Endothelial cell of umbilical vein (primary cell): ENCODE measurements around the gene KCNIP1. TPM values are rescaled to one million over a fixed set of nuclear protein-coding genes. Genes with fewer than 3 reads are reported as not detected.

Experiments used
- BruUV-seq: library from RNA; stranded (reverse); fragments of 400-500 nt; replicated peaks from 2 replicates; lab custom pipeline; 2021; lab: Mats Ljungman, UMichigan
- CTCF ChIA-PET: fragments of 300-600, 350-600 bp; sonication (Branson Sonifier 250); formaldehyde crosslinking; loops from one replicate; lab custom pipeline; 2021; ENCODE audit warnings: antibody characterized with exemption, inconsistent platforms; lab: Charles Lee
- POLR2A ChIA-PET: fragments of 300-600, 350-600 bp; sonication (Branson Sonifier 250); formaldehyde crosslinking; loops from one replicate; lab custom pipeline; 2021; ENCODE audit warnings: antibody characterized with exemption, inconsistent platforms; lab: Charles Lee
- DNase-seq: peaks from one replicate; pipeline ENCODE4 v3.0.0-alpha.2; 2011; ENCODE audit warnings: low read depth, low spot score
- FAIRE-seq: peaks from 2 replicates; lab custom pipeline; 2011; peaks lifted over from hg19 to GRCh38; lab: Jason Lieb, UNC
- H2AFZ ChIP-seq: 2 replicates; pipeline ENCODE4 v1.6.0; 2012; ENCODE audit warnings: low read depth, low read length, control low read depth, inconsistent platforms
- H3K27ac ChIP-seq: 2 replicates; pipeline ENCODE4 v1.5.1; 2011; ENCODE audit warnings: low read depth, mild to moderate bottlenecking, control low read depth, low read length, moderate library complexity; ENCODE audit not compliant: insufficient read depth
- H3K27me3 ChIP-seq, 2 experiments: 2 replicates each; pipeline versions ENCODE4 v1.6.0 to v1.6.1; 2011; ENCODE audit warnings: low read length in 2 of 2, mixed read lengths in 1 of 2; ENCODE audit not compliant: control insufficient read depth in 2 of 2, insufficient read depth in 2 of 2
- H3K36me3 ChIP-seq, 2 experiments: 2 replicates in 1 of 2; 3 replicates in 1 of 2; pipeline ENCODE4 v1.5.1; 2011; ENCODE audit warnings: low read length in 2 of 2, mild to moderate bottlenecking in 1 of 2, moderate library complexity in 1 of 2; ENCODE audit not compliant: control insufficient read depth in 2 of 2, insufficient read depth in 2 of 2; ENCODE audit errors: extremely low read depth in 1 of 2
- H3K4me1 ChIP-seq: 3 replicates; pipeline ENCODE4 v1.5.1; 2011; ENCODE audit warnings: mild to moderate bottlenecking, low read length; ENCODE audit not compliant: control insufficient read depth, insufficient read depth; ENCODE audit errors: extremely low read depth
- H3K4me2 ChIP-seq: 2 replicates; pipeline ENCODE4 v1.6.1; 2011; ENCODE audit warnings: low read length, control low read depth, mixed read lengths; ENCODE audit not compliant: insufficient read depth
- H3K4me3 ChIP-seq, 3 experiments: fragments of 200-600 bp in 1 of 3; sonication (generic), shearing (Covaris generic) in 1 of 3; replicated peaks in 1 of 3; 2 replicates each; pipeline ENCODE4 v1.5.1; 2011 to 2016; ENCODE audit warnings: control low read depth in 3 of 3, low read length in 3 of 3, mild to moderate bottlenecking in 2 of 3, inconsistent platforms in 1 of 3, low read depth in 1 of 3, moderate library complexity in 1 of 3; ENCODE audit not compliant: insufficient read depth in 1 of 3
- H3K79me2 ChIP-seq: 2 replicates; pipeline ENCODE4 v1.6.0; 2012; ENCODE audit warnings: low read length, inconsistent platforms; ENCODE audit not compliant: control insufficient read depth, insufficient read depth
- H3K9ac ChIP-seq: replicated peaks from 2 replicates; pipeline ENCODE3; 2011; ENCODE audit warnings: low read length, control low read depth; ENCODE audit not compliant: insufficient read depth; ENCODE audit errors: extremely low read depth
- H3K9me1 ChIP-seq: replicated peaks from 3 replicates; pipeline ENCODE4 v1.6.0; 2011; ENCODE audit warnings: mild to moderate bottlenecking, low read length; ENCODE audit not compliant: control insufficient read depth, insufficient read depth; ENCODE audit errors: extremely low read depth
- H3K9me3 ChIP-seq: replicated peaks from 2 replicates; pipeline ENCODE4 v1.5.1; 2012; ENCODE audit warnings: low read length, inconsistent platforms; ENCODE audit not compliant: control insufficient read depth, insufficient read depth
- H4K20me1 ChIP-seq: replicated peaks from 2 replicates; pipeline ENCODE3; 2011; ENCODE audit warnings: mild to moderate bottlenecking, low read length; ENCODE audit not compliant: control insufficient read depth, insufficient read depth; ENCODE audit errors: extremely low read depth
- CTCF ChIP-seq, 2 donors: IDR thresholded peaks; 1 replicate in 1 of 2; 2 replicates in 1 of 2; pipeline ENCODE4 v1.5.1; 2011; ENCODE audit warnings: low read length in 2 of 2, mild to moderate bottlenecking in 2 of 2, moderate library complexity in 2 of 2, control low read depth in 1 of 2, inconsistent platforms in 1 of 2, low read depth in 1 of 2; ENCODE audit not compliant: insufficient read depth in 1 of 2; ENCODE audit errors: extremely low read depth in 1 of 2
- EZH2 ChIP-seq: IDR thresholded peaks from 2 replicates; pipeline ENCODE4 v1.6.1; 2012; ENCODE audit warnings: borderline replicate concordance, low read depth, mild to moderate bottlenecking, moderate library complexity, low read length, inconsistent platforms; ENCODE audit not compliant: severe bottlenecking
- FOS ChIP-seq: IDR thresholded peaks from 2 replicates; pipeline ENCODE4 v1.6.1; 2011; ENCODE audit warnings: mild to moderate bottlenecking, low read length, moderate library complexity, borderline replicate concordance; ENCODE audit not compliant: insufficient read depth
- GATA2 ChIP-seq: IDR thresholded peaks from 2 replicates; pipeline ENCODE4 v1.7.0; 2011; ENCODE audit warnings: low read depth, mild to moderate bottlenecking, moderate library complexity, mixed read lengths, low read length; ENCODE audit not compliant: insufficient read length, insufficient read depth
- JUN ChIP-seq: IDR thresholded peaks from 2 replicates; pipeline ENCODE4 v1.6.1; 2011; ENCODE audit warnings: borderline replicate concordance, low read depth; ENCODE audit not compliant: insufficient read length, insufficient read depth
- MAX ChIP-seq: IDR thresholded peaks from 2 replicates; pipeline ENCODE4 v1.6.1; 2011; ENCODE audit not compliant: insufficient read depth, insufficient read length
- MYC ChIP-seq: IDR thresholded peaks from one replicate; pipeline ENCODE4 v1.6.1; 2011; ENCODE audit warnings: mild to moderate bottlenecking, low read depth, low read length
- POLR2A ChIP-seq: IDR thresholded peaks from 2 replicates; pipeline ENCODE4 v1.6.1; 2012; ENCODE audit warnings: low read depth, mild to moderate bottlenecking, control low read depth, low read length
- POLR2AphosphoS5 ChIP-seq: IDR thresholded peaks from 2 replicates; pipeline ENCODE4 v1.6.1; 2012; ENCODE audit warnings: low read depth, mild to moderate bottlenecking, control low read depth, low read length, moderate library complexity; ENCODE audit not compliant: insufficient read depth
- dilution Hi-C: fragments of 300-500 bp; cut with MboI; formaldehyde crosslinking; loops from one replicate; pipeline ENCODE4 v1.15.0; 2019; ENCODE audit warnings: low sequenced_read_pairs; ENCODE audit not compliant: extremely low pct_ligation_motif_present
- intact Hi-C: fragments of 100-400 bp; cut with micrococcal nuclease; formaldehyde crosslinking; loops from one replicate; pipeline ENCODE4 v1.10.0; 2022
- polyA plus RNA-seq, 4 experiments: library from polyadenylated mRNA; depleted of rRNA in 3 of 4; stranded (reverse) in 3 of 4; unstranded in 1 of 4; fragments of >200 nt; gene quantifications; 2 replicates each; pipeline versions ENCODE4 v1.2.1 to v1.2.3, GENCODE V29; 2011 to 2012; ENCODE audit warnings: missing spikeins in 1 of 4
- total RNA-seq: library from RNA; stranded (reverse); gene quantifications from 2 replicates; pipeline ENCODE4 v1.2.3, GENCODE V29; 2021

Gene KCNIP1
- total and polyA plus RNA-seq, 2 donors (not counting 3 experiments of a cell fraction or from before 2014, with no cell fraction given) = 0.15 TPM; not detected in 1

- H3K9me3 ChIP-seq = no peaks in the 10 kb centered on the region
- no peak overlapping the region for H3K27ac ChIP-seq
- no peak overlapping the region for H2AFZ ChIP-seq
- no peaks in the 10 kb centered on the region for H3K9me1 ChIP-seq
- ChIA-PET POLR2A (no interaction called here), CTCF (no interaction called here)
- no peak overlapping the region for H3K4me2 ChIP-seq
- intact Hi-C loops = no loop called here
- H3K4me1 ChIP-seq = no peaks in the 10 kb centered on the region
- TF ChIP-seq MYC = no peak
- no peak for TF ChIP-seq GATA2
- no peak for TF ChIP-seq JUN
- no peak for TF ChIP-seq CTCF (IDR thresholded peaks at IDR 0.05; ENCODE audit: extremely low read depth in 1 of 2, insufficient read depth in 1 of 2, low read depth in 1 of 2, low read length in 2 of 2)
- TF ChIP-seq POLR2A = no peak
- TF ChIP-seq EZH2 = no peak
- TF ChIP-seq MAX = no peak
- TF ChIP-seq FOS = no peak
- TF ChIP-seq POLR2AphosphoS5 = no peak
- dilution Hi-C loops = no loop called here
- no peak overlapping the region for H3K9ac ChIP-seq
- DNase-seq = no peak
- no TSS peak for BruUV-seq
- H3K27me3 ChIP-seq = peaks cover 0 to 8% of the 10 kb centered on the region in 2 experiments
- no peak overlapping the region for H3K4me3 ChIP-seq
- no peaks in the 10 kb centered on the region for H3K36me3 ChIP-seq
- no peaks in the 10 kb centered on the region for H3K79me2 ChIP-seq
- no peak for FAIRE-seq
- no peaks in the 10 kb centered on the region for H4K20me1 ChIP-seq
Observed at GRCh38 chr5:170732685-170733084, 228.9 kb downstream of the KCNIP1 start.
